Tibial nerve (tissue), 4 donors: ENCODE results near the gene SLX4. TPM values are rescaled to one million over a fixed set of nuclear protein-coding genes. Genes with fewer than 3 reads are reported as not detected.
A peak's percentile ranks its signal among the peaks of the same experiment; 100 is the strongest.

Experiments
- DNase-seq, 2 donors: peaks; one replicate each; pipeline ENCODE4 v3.0.0-alpha.2; 2019; ENCODE audit warnings: low spot score in 2 of 2
- H3K27ac ChIP-seq, 4 donors: fragments of 200-600 bp; sonication (generic) in 3 of 4; one replicate each; pipeline ENCODE4 v1.5.1; 2017 to 2019; ENCODE audit warnings: mild to moderate bottlenecking in 1 of 4
- H3K27me3 ChIP-seq, 2 donors: fragments of 200-600 bp; sonication (generic) in 1 of 2; one replicate each; pipeline versions ENCODE4 v1.5.1 to v1.6.0; 2017 to 2019
- H3K36me3 ChIP-seq, 3 donors: fragments of 200-600 bp; sonication (generic); one replicate each; pipeline ENCODE4 v1.5.1; 2018 to 2019
- H3K4me1 ChIP-seq, 4 donors: fragments of 200-600 bp; sonication (generic) in 3 of 4; one replicate each; pipeline ENCODE4 v1.5.1; 2017 to 2019
- H3K4me3 ChIP-seq, 4 donors: fragments of 200-600 bp; sonication (generic) in 3 of 4; one replicate each; pipeline ENCODE4 v1.5.1; 2017 to 2019; ENCODE audit warnings: mild to moderate bottlenecking in 1 of 4, moderate library complexity in 1 of 4
- H3K9me3 ChIP-seq, 4 donors: fragments of 200-600 bp; sonication (generic) in 3 of 4; one replicate each; pipeline ENCODE4 v1.5.1; 2017 to 2019
- CTCF ChIP-seq, 5 experiments: fragments of 200-600 bp in 3 of 5; fragments of 450-650 bp in 2 of 5; sonication (generic) in 3 of 5; IDR thresholded peaks; one replicate each; pipeline ENCODE4 v1.5.1; 2016 to 2019; ENCODE audit warnings: antibody characterized with exemption in 5 of 5, mild to moderate bottlenecking in 3 of 5, moderate library complexity in 2 of 5
- EP300 ChIP-seq, 2 donors: sonication (generic); formaldehyde crosslinking; IDR thresholded peaks; one replicate each; pipeline ENCODE4 v1.6.1; 2017; ENCODE audit warnings: antibody characterized with exemption in 2 of 2, mild to moderate bottlenecking in 1 of 2
- POLR2A ChIP-seq, 2 donors: fragments of 450-650 bp; IDR thresholded peaks; one replicate each; pipeline ENCODE4 v1.6.1; 2017; ENCODE audit warnings: antibody characterized with exemption in 2 of 2, mild to moderate bottlenecking in 2 of 2, moderate library complexity in 2 of 2
- WGBS, 2 donors: methylation state at CpG; one replicate each; pipeline ENCODE4 v1.1.5; 2018; 5-methylcytosine and 5-hydroxymethylcytosine counted together
- total RNA-seq, 4 donors: library from RNA; depleted of rRNA; stranded (reverse); fragments of >200 nt; gene quantifications; one replicate each; pipeline ENCODE4 v1.1.0, GENCODE V29; 2016

SLX4 gene
- total RNA-seq, 4 donors from 2014 or later: 4.8 to 8.1 (median 5.6) TPM

- TF ChIP-seq EP300 (IDR thresholded peaks at IDR 0.05) (no peak), CTCF (IDR thresholded peaks at IDR 0.05) (no peak), POLR2A (IDR thresholded peaks at IDR 0.05) (no peak)
- H3K36me3 ChIP-seq: peaks cover 0 to 35% (median 8%) of the 10 kb centered on the region in 3 donors
- WGBS, 2 donors: 89 to 90% methylated on average over 13 of the region's 13 CpGs
- H3K27me3 ChIP-seq: no peaks in the 10 kb centered on the region
- peaks cover 0 to 4% (median 0%) of the 10 kb centered on the region in 4 donors for H3K4me1 ChIP-seq
- no peaks in the 10 kb centered on the region for H3K9me3 ChIP-seq
- no peak overlapping the region for H3K4me3 ChIP-seq
- no peak overlapping the region for H3K27ac ChIP-seq
- no peak for DNase-seq
Observed at GRCh38 chr16:3638916-3639644, 27.7 kb upstream of the SLX4 start.

DNA sequence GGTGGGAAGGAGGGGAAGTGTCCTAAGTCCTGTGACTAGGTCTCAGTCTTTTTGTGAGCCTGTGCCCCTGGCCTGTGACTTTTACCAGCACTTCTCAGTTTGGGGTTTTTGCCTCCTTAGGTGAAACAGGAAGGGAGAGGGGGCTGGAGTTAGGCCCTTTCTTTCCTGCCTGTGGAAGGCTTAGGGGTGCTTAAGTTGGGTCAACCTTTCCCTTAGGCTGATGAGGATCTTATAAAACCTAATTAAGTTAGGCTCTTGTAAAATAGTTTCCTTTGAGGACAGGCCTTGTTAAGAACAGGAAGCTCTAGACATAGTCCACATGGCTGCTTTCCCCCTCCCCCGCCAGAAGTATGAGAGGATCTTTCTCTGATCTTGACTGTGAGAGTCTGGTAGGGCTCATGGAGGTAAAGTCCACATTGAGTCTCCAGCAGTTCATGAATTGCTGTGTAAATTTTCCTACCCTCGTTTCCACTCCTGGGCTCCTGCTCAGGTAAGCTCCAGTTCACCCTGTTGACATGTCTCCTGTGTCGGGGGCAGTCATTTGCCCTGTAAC is 26.0 kb upstream of the SLX4 start:
- Histone ChIP-seq H3K27me3 (no peaks in the 10 kb centered on the region), H3K9me3 (no peaks in the 10 kb centered on the region), H3K36me3 (peaks cover 0 to 21% (median 8%) of the 10 kb centered on the region in 3 donors), H3K4me1 (peaks cover 0 to 4% (median 0%) of the 10 kb centered on the region in 4 donors), H3K27ac (peak overlapping the region in 1 of 4 donors; percentile 23), H3K4me3 (no peak overlapping the region)
- 61 to 62% methylated on average over 3 of the region's 3 CpGs for WGBS, 2 donors
- DNase-seq: no peak
- TF ChIP-seq POLR2A (IDR thresholded peaks at IDR 0.05): no peak
- TF ChIP-seq CTCF (IDR thresholded peaks at IDR 0.05): no peak
- TF ChIP-seq EP300 (IDR thresholded peaks at IDR 0.05): no peak

DNA sequence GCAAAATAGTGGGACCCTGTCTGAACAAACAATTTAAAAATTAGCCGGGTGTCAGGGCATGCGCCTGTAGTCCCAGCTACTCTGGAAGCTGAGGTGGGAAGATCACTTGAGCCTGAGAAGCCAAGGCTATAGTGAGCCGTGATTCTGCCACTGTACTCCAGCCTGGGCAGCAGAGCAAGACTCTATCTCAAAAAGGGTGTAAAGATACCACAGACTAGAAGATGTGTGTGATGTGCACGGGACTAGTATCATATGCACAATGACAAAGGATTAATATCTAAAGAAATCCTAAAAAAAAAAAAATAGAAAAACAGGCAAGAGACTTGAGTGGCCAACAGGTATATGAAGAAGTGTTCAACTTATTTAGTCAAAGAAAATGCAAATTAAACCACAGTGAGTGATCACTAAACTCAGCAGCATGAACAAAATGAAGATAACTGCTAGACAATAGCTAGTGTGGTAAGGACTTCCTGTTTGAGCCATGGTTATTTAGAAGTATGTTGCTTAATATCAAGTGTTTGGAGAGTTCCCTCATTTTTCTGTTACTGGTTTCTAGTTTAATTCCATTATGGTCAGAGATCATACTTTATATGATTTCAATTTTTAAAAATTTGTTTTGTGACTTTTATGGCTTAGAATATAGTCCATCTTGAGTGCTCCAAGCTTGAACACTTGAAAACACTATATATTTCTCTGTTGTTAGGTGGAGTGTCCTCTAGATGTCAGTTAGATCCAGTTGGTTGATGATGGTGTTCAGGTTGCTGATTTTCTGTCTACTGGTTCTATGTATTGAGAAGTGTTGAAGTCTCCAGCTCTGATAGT is 14.7 kb upstream of the SLX4 start:
- no peaks in the 10 kb centered on the region for H3K4me1 ChIP-seq
- no peaks in the 10 kb centered on the region for H3K9me3 ChIP-seq
- no peak for DNase-seq
- H3K4me3 ChIP-seq: no peak overlapping the region
- 89 to 91% methylated on average over 4 of the region's 4 CpGs for WGBS, 2 donors
- TF ChIP-seq POLR2A (IDR thresholded peaks at IDR 0.05) (no peak), CTCF (IDR thresholded peaks at IDR 0.05) (no peak), EP300 (IDR thresholded peaks at IDR 0.05) (no peak)
- no peaks in the 10 kb centered on the region for H3K36me3 ChIP-seq
- H3K27me3 ChIP-seq: no peaks in the 10 kb centered on the region
- H3K27ac ChIP-seq: no peak overlapping the region

- Histone ChIP-seq H3K4me1 (no peaks in the 10 kb centered on the region), H3K27me3 (no peaks in the 10 kb centered on the region), H3K4me3 (no peak overlapping the region), H3K27ac (no peak overlapping the region), H3K9me3 (no peaks in the 10 kb centered on the region), H3K36me3 (no peaks in the 10 kb centered on the region)
- 91% methylated on average over 5 of the region's 5 CpGs for WGBS, 2 donors
- DNase-seq: no peak
- TF ChIP-seq CTCF (IDR thresholded peaks at IDR 0.05) (no peak), POLR2A (IDR thresholded peaks at IDR 0.05) (no peak), EP300 (IDR thresholded peaks at IDR 0.05) (no peak)
Observed at GRCh38 chr16:3625331-3625730, 13.9 kb upstream of the SLX4 start.

DNA sequence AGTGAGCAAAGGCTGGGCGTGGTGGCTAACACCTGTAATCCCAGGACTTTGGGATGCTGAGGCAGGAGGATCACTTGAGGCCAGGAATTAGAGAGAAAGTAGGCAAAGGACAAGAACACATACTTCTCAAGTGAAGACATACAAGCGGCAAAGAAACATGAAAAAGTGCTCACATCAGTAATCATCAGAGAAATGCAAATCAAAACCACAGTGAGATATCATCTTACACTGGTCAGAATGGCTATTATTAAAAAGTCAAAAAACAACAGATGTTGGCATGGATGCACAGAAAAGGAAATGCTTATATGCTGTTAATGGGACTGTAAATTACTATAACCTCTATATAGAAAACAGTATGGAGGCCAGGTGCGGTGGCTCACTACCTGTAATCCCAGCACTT is 12.2 kb upstream of the SLX4 start:
- Histone ChIP-seq H3K4me3 (no peak overlapping the region), H3K36me3 (no peaks in the 10 kb centered on the region), H3K27ac (no peak overlapping the region), H3K9me3 (no peaks in the 10 kb centered on the region), H3K4me1 (no peaks in the 10 kb centered on the region), H3K27me3 (no peaks in the 10 kb centered on the region)
- TF ChIP-seq CTCF (IDR thresholded peaks at IDR 0.05) (no peak), EP300 (IDR thresholded peaks at IDR 0.05) (no peak), POLR2A (IDR thresholded peaks at IDR 0.05) (no peak)
- 90 to 94% methylated on average over 3 of the region's 3 CpGs for WGBS, 2 donors
- DNase-seq: no peak
